ENCODE data around the gene EXOSC10.
"Not testable (repeated sequence)": the region's sequence is repeated elsewhere in the genome, so short reads cannot be mapped to it uniquely, and the experiment has no call there.

The EXOSC10 gene

DNA sequence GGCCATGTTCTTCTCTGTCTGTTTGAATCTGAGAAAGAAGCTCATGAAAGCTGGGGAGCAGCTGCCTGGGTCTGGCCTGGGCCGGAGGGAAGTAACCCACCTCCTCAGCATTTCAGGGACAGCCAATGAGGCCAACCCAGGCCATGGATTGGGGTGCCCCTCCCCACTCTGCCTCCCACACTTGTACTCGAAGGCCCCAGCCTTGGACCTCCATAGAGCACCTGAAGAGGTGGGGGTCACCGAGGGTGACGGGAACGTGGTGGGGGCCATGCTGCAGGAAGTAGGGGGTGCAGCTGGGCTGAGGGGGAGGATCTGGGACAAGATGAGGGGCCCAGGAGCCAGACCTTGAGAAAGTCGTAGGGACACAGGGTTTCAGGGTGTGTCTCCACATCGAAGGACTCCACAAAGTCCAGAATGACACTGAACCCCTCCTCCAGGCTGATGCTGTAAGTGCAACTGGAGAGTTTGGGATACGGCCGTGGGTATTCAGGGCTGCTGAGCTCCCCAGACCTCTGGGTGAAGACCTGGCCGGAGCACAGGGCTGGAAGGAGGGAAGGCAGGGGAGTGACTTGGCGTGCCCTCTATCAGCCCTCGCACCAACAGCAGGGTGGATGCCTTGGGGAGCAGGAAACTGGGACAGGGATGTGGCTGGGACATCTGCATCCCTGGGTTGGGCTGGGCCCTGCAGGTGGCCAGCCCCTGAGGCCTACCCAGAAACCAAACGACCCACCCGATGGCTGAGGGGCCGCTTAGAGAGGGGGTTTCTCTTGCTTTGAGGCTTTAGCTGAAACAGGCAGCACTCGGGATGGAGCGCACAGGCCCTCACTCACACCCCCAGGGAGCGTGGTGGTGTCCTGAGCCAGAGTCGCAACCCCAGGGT lies 56.4 kb downstream of the EXOSC10 start:
- DNase-seq = no peak

DNA sequence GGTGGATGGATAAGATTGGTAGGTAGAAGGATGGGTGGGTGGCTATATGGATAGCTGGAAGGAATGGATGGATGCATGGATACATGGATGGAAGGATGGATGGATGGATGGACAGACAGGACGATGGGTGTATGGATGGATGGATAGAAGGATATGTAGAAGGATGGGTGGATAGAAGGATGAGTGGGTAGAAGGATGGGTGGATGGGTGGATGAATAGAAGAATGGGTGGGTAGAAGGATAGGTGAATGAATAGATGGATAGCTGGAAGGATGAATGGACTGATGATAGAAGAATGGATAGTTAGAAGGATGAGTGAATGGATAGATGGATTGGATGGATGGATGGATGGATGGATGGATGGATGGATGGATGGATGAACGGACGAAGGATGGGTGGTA lies 57.6 kb downstream of the EXOSC10 start:
- no peak for DNase-seq

DNA sequence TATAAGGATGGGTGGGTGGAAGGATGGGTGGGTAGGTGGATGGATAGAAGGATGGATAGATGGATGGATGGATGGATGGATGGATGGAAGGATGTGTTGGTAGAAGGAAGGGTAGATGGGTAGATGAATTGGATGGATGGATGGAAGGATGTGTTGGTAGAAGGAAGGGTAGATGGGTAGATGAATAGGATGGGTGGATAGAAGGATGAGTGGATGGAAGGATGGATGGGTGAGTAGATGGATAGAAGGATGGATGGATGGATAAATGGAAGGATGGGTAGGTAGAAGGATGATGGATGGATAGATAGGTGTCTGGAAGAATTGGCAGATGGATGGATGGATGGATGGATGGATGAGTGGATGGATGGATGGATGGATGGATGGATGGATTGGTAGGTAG lies 58.6 kb downstream of the EXOSC10 start:
- DNase-seq = no peak

DNA sequence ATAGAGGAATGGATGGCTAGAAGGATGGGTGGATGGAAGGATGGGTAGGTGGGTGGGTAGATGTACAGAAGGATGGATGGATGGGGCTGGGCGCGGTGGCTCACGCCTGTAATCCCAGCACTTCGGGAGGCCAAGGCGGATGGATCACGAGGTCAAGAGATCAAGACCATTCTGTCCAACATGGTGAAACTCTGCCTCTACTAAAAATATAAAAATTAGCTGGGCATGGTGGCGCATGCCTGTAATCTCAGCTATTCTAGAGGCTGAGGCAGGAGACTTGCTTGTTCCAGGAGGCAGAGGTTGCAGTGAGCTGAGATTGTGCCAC lies 59.6 kb downstream of the EXOSC10 start:
- not testable (repeated sequence) for DNase-seq

DNA sequence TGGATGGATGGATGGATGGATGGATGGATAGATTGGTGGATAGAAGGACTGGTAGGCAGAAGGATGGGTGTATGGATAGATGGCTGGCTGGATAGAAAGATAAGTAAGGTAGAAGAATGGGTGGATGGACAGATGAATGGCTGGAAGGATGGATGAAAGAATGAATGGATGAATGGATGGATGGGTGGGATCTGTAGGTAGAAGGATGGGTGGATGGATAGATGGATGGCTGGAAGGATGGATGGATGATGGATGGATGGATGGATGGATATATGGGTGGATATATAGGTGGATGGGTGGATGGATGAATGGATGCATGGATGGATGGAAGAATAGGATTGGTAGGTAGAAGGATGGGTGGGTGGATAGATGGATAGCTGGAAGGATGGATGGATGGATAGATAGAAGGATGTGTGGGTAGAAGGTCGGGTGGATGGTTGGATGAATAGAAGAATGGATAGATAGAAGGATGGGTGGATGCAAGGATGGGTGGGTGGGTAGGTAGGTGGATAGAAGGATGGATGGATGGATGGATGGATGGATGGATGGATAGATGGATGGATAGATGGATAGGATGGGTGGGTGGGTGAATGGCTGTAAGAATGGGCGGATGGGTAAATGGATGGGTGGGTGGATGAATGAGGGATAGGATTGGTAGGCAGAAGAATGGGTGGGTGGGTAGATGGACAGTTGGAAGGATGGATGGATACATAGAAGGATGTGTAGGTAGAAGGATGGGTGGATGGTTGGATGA lies 60.1 kb downstream of the EXOSC10 start:
- no peak for DNase-seq

DNA sequence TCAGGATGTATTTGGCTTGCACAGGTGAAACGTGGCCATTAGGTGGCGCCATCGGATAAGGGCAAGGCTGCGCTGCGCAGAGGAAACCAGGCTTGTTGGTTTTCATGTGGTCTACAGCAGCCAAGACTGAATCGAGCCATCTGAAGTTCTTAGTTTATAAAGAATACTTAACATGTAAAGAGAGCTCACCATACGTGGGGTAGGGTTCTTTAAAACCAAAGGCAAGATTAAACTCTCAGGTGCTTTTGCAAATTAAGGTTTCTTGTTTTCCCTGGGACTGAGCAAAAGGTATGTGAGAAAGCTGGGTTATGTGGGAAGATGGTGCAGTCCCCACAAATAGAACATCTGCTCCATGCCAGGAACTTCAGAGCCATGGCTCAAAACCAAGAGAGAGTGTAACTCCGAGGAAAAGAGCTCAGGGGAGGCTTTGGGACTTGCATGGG lies 61.9 kb downstream of the EXOSC10 start:
- peak; percentile 75 to 87 (median 78) for DNase-seq

DNA sequence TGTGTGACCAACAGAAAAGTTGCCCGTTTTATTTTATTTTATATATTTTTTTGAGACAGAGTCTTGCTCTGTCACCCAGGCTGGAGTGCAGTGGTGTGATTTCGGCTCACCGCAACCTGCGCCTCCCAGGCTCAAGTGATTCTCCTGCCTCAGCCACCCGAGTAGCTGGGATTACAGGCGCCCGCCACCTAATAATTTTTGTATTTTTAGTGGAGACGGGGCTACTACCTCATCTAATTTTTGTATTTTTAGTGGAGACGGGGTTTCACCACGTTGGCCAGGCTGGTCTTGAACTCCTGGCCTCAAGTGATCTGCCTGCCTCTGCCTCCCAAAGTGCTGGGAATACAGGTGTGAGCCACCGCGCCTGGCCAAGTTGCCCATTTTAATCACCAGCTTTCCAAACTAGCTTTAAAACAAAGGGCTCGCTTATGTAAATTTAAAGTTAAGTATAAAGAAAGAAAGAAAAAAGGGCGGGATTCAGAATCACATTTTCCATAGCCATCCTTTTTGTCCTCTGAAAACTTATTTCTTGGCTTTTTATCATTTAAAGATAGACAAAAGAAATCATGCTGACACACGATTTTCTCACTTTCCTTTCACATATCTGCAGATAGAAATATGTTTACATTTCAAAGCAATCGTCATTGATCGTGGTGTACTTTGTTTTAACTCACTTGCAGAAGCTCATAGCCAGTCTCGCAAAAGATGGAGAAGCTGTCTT lies 62.5 kb downstream of the EXOSC10 start:
- DNase-seq = not testable (repeated sequence)

DNA sequence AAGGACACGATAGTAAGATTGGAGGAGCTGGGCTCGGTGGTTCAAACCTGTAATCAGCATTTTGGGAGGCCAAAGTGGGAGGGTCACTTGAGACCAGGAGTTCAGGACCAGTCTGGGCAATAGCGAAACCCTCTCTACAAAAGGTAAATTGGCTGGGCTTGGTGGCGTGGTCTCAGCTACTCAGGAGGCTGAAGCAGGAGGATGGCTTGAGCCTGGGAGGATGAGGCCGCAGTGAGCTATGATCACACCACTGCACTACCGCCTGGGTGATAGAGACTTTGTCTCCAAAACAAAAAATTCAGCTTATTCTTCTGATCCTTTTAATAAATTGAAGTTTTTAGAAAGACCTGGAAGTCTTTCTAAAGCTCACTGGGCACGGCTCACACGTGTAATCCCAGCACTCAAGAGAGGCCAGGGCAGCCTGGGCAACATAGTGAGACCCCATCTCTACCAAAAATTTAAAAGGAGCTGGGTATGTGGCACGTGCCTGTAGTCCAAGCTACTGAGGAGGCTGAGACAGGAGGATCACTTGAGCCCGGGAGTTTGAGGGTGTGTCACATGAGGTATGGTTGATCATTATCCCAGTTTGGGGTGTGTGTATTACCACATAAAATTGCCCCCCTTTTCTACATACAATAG lies 67.9 kb downstream of the EXOSC10 start:
- no peak for DNase-seq

DNA sequence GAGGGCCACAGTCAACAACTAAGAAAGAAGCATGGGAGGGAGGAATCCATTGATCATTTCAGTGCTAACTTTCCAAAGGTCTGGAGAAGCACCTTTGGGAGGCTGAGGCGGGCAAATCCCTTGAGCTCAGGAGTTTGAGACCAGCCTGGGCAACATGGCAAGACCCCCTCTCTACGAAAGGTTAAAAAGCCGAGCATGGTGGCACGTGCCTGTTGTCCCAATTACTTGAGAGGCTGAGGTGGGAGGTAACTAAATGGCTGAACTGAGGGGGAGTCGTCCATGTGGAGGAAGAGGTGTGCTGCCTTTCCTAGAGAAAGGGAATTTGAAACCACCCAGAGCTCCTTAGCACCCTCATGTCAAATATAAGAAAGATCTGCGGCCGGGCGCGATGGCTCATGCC lies 68.8 kb downstream of the EXOSC10 start:
- no peak for DNase-seq

DNA sequence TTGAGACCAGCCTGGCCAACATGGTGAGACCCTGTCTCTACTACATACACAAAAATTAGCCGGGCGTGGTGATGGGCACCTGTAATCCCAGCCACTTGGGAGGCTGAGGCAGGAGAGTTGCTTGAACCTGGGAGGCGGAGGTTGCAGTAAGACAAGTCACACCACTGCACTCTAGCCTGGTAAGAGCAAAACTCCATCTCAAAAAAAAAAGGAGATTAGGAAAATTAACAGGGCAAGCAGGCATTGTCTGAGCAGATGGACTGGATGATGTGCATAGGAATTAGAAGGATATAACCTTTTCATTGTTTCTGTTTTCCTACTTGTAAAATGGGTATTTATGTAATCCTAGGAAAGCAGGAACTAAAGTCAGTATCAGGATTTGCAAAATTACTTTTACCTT lies 71.7 kb downstream of the EXOSC10 start:
- no peak for DNase-seq

DNA sequence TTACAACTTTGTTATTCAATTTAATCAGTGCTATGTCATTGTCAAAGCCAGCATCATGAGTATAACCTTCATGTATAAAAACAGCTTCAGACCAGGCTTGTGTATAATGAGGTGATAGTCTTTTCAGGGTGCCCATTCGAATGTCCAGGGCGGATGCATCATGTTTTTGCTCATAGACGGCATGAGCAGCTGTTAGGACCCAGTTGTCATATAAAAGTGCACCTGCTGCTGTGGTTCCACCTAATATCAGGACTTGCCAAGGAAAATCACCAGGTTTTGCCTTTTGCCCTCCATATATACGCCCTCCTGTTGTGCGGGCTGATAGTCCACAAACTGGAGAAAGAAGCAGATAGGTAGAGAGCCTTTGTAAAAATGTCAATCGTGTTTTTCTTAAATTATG lies 72.4 kb downstream of the EXOSC10 start:
- no peak for DNase-seq

DNA sequence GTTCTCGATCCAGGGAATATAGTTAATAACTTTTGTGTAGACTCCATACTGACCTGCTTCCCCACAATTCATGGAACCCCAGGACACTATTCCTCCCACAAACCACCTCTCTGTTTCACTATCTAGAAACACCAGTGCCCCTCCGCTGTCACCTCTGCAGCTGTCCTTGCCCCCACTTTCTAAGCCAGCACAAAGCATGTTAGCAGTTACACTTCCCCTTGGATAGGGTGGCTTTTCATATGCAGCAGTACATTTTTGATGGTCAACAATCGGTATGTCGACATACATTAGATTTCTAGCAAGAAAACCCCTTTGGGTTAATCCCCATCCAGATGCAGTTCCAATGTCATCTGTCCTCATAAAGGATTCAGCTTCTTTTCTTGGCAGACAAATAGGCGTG lies 72.8 kb downstream of the EXOSC10 start:
- DNase-seq = no peak

DNA sequence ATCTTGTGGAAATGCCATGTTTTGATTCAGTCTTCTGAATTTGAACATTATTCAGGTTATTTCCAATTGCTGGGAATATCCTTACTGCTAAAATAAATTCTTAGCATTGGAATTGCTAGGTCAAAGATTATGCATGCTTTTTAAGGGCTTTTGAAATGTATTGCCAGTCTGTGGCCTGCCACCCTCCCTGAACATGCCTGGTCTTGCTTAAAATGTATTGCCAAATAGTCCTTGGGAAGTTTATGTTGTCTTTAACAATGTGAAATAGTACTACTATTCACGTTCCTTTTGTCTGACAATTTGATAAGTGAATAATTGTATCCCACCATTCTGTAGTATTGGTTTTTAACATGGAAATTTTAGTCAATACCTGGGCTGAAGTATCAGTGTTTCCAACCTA lies 73.6 kb downstream of the EXOSC10 start:
- no peak for DNase-seq

DNA sequence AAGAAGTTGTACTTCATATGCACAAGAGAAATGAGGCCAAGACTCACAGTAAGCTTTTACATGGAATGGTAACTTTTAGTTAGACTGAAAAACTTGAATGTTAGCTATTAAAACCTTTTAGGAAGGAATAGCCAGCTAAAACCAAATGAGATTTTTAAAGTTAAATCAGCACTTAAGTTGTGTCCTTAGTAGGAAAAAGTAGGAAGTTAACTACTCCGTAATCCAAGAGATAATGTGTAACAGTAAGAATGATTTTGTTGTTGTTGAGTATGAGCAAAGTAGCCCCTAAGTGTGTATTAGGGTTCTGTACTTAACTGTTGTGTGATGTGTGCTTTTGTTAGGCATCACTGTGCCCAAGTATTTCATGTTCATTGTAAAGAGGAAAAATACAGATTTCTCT lies 74.1 kb downstream of the EXOSC10 start:
- DNase-seq = no peak

DNA sequence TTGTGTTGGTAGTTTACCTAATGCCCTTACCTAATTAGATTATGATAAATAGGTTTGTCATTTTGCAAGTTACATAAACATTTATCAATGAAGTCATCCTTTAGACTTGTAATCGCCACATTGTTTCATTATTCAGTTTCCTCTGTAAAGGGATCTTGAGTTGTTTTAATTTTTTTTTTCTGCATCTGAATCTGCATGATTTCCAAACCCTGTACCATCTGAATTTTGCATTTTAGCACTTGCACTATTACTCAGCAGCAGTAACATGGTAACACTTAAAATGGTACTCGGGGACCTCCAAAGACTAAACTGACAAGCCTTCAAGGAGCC lies 74.8 kb downstream of the EXOSC10 start:
- no peak for DNase-seq

DNA sequence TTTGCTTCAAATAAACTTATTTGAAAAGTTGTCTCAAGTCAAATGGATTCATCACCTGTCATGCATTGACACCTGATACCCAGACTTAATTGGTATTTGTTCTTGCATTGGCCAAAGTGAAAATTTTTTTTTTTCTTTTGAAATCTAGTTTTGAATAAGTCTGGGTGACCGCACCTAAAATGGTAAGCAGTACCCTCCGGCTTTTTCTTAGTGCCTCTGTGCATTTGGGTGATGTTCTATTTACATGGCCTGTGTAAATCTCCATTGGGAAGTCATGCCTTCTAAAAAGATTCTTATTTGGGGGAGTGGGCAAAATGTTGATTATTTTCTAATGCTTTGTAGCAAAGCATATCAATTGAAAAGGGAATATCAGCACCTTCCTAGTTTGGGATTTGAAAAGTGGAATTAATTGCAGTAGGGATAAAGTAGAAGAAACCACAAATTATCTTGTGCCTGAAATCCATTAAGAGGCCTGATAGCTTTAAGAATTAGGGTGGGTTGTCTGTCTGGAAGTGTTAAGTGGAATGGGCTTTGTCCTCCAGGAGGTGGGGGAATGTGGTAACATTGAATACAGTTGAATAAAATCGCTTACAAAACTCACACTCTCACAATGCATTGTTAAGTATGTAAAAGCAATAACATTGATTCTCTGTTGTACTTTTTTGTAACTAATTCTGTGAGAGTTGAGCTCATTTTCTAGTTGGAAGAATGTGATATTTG lies 75.4 kb downstream of the EXOSC10 start:
- DNase-seq = no peak

DNA sequence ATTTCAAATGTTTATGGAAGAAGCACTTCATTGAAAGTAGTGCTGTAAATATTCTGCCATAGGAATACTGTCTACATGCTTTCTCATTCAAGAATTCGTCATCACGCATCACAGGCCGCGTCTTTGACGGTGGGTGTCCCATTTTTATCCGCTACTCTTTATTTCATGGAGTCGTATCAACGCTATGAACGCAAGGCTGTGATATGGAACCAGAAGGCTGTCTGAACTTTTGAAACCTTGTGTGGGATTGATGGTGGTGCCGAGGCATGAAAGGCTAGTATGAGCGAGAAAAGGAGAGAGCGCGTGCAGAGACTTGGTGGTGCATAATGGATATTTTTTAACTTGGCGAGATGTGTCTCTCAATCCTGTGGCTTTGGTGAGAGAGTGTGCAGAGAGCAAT lies 76.5 kb downstream of the EXOSC10 start:
- no peak for DNase-seq

DNA sequence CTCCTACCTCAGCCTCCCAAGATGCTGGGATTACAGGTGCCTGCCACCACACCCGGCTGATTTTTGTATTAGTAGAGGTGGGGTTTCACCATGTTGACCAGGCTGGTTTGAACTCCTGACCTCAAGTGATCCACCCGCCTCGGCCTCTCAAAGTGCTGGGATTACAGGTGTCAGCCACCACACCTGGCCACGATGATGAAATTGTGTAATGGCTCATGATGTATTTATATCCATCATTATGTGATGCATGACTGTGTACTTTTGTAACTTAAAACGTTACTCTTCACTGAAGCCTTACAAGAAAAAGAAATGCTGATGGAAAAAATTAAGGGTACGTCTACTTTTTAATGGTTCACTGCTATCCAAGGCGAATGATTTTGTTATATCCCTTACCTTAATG lies 79.7 kb downstream of the EXOSC10 start:
- DNase-seq = no peak

DNA sequence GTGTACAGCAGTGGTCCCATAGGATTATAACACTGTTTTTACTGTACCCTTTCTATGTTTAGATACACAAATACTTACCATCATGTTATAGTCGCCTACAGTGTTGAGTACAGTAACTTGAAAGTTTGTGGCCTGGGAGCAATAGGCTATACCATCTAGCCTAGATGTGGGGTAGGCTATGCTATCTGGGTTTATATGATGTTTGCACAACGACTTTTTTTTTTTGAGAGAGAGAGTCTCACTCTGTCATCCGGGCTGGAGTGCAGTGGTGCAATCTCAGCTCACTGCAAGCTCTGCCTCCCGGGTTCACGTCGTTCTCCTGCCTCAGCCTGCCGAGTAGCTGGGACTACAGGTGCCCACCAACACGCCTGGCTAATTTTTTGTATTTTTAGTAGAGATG lies 80.3 kb downstream of the EXOSC10 start:
- not testable (repeated sequence) for DNase-seq
